GM10847 (cell line): Measurements from ENCODE around the gene SPACDR.

ENCODE experiments used
- POLR2A ChIP-seq: IDR thresholded peaks from 2 replicates; pipeline ENCODE4 v1.6.1; 2011; ENCODE audit not compliant: insufficient read length; ENCODE audit errors: extremely low read depth

SPACDR gene

DNA sequence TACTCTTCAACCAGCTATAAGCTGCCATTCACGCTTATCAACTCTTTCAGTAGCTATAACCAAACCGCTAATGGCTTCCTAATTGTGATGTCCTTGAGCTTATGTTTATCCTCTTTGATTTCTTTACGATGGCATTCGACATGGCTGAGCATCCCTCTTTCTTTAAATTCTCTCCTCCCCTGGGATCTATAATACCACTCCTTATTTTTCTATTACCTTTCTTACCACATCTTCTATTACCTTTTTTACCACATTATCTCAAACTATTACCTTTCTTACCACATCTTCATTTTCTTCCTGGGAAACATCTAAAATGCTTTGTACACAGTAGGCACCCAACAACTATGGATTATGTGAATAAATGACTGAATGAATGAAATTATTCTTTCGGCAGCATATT lies 48.6 kb downstream of the SPACDR start:
- no peak for TF ChIP-seq POLR2A

- no peak for TF ChIP-seq POLR2A
Observed at GRCh38 chr7:100413889-100414288, 50.2 kb downstream of the SPACDR start.

GRCh38 chr7:100413346-100413745 lies 50.7 kb downstream of the SPACDR start:
- no peak for TF ChIP-seq POLR2A

DNA sequence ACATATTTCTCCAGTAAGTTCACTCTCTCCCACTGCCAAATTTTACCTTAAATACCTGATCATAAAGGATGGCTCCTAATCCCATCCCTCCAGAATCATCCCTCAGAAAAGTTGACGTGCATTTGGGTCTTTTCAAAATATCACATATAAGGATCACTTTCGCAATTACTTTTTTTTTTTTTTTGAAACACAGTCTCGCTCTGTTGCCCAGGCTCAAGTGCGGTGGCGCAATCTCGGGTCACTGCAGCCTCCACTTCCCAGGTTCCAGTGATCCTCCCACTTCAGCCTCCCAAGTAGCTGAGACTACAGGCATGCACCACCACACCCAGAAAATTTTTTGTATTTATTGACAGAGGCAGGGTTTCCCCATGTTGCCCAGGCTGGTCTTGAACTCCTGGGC lies 53.0 kb downstream of the SPACDR start:
- no peak for TF ChIP-seq POLR2A

GRCh38 chr7:100407285-100408180 lies 56.5 kb downstream of the SPACDR start:
- no peak for TF ChIP-seq POLR2A

GRCh38 chr7:100406767-100407166 lies 57.3 kb downstream of the SPACDR start:
- TF ChIP-seq POLR2A: no peak
